Measurements from ENCODE around the gene ZMYND11.

ZMYND11 gene

GRCh38 chr10:135132-135600, at the start of gene ZMYND11:
Gene ZMYND11, plus strand, starts transcription at chr10:135455. Its CDS starts 44,558 bp downstream, at chr10:180013.
- peak; percentile 82 for DNase-seq

- no peak for DNase-seq
Measured at GRCh38 chr10:86031-86430, 49.2 kb upstream of the ZMYND11 start.

- DNase-seq = no peak
Measured at GRCh38 chr10:87177-88080, 47.8 kb upstream of the ZMYND11 start.

GRCh38 chr10:88253-88652, 47.0 kb upstream of the ZMYND11 start:
- DNase-seq = no peak

GRCh38 chr10:89248-89647, 46.0 kb upstream of the ZMYND11 start:
- DNase-seq = no peak

- no peak for DNase-seq
Measured at GRCh38 chr10:90161-90560, 45.1 kb upstream of the ZMYND11 start.

- DNase-seq = no peak
Measured at GRCh38 chr10:91313-91712, 43.9 kb upstream of the ZMYND11 start.

GRCh38 chr10:92153-92552, 43.1 kb upstream of the ZMYND11 start:
- no peak for DNase-seq

- no peak for DNase-seq
Measured at GRCh38 chr10:92846-93245, 42.4 kb upstream of the ZMYND11 start.

GRCh38 chr10:94613-95012, 40.6 kb upstream of the ZMYND11 start:
- DNase-seq = no peak

GRCh38 chr10:95356-96115, 39.7 kb upstream of the ZMYND11 start:
- no peak for DNase-seq

- no peak for DNase-seq
Measured at GRCh38 chr10:96466-96865, 38.8 kb upstream of the ZMYND11 start.

GRCh38 chr10:104416-104815, 30.8 kb upstream of the ZMYND11 start:
- DNase-seq = no peak

GRCh38 chr10:104862-105565, 30.2 kb upstream of the ZMYND11 start:
- no peak for DNase-seq

- no peak for DNase-seq
Measured at GRCh38 chr10:105806-106205, 29.4 kb upstream of the ZMYND11 start.

GRCh38 chr10:106740-107139, 28.5 kb upstream of the ZMYND11 start:
- no peak for DNase-seq

- no peak for DNase-seq
Measured at GRCh38 chr10:112246-112645, 23.0 kb upstream of the ZMYND11 start.

- no peak for DNase-seq
Measured at GRCh38 chr10:124874-125273, 10.4 kb upstream of the ZMYND11 start.

- no peak for DNase-seq
Measured at GRCh38 chr10:127612-128432, 7.4 kb upstream of the ZMYND11 start.

GRCh38 chr10:129810-130209, 5.4 kb upstream of the ZMYND11 start:
- DNase-seq = no peak

GRCh38 chr10:132946-133898, 2.0 kb upstream of the ZMYND11 start:
- DNase-seq = no peak
